ENCODE results near the gene CCDC157. TPM values are rescaled to one million over a fixed set of nuclear protein-coding genes. Genes with fewer than 3 reads are reported as not detected.

The CCDC157 gene
- total and polyA plus RNA-seq, 11 donors = 0.42 to 1.7 (median 1.1) TPM

- 1 to 4% (median 2%) methylated on average over 38 to 56 of the region's 56 CpGs for WGBS, 4 donors
- Histone ChIP-seq H3K4me3 (peak within 1 kb of the TSS; percentile 31 to 68 (median 58)), H3K27me3 (peaks cover 4 to 41% (median 26%) of the 10 kb centered on the region in 9 donors), H3K36me3 (no peaks in the 10 kb centered on the region), H3K4me1 (peaks cover 0 to 18% (median 9%) of the 10 kb centered on the region in 12 donors), H3K9me3 (no peaks in the 10 kb centered on the region), H3K27ac (peak within 1 kb of the TSS in 4 of 12 donors; percentile 1 to 61 (median 31))
- intact Hi-C loops (cut with DNase I) = loop anchor here in 1 of 10 donors (10.0 kb wide), 1 partner anchor 358 kb away; no protein-coding TSS in a partner anchor
- DNase-seq (peak; percentile 49 to 82 (median 71)), ATAC-seq (peak; percentile 47 to 85 (median 70))
- no peak for TF ChIP-seq CTCF (IDR thresholded peaks at IDR 0.05)
Observed at GRCh38 chr22:30396871-30397655, 40.3 kb downstream of the CCDC157 start, which contains the start of gene SEC14L2. Gene SEC14L2 (plus strand): TSS chr22:30397018. CDS start chr22:30397117, 99 bp downstream.

- intact Hi-C loops (cut with DNase I) = loop anchor here in 1 of 10 donors (10.0 kb wide), 1 partner anchor 357 kb away; no protein-coding TSS in a partner anchor
- H3K36me3 ChIP-seq = no peaks in the 10 kb centered on the region
- peaks cover 0 to 18% (median 9%) of the 10 kb centered on the region in 12 donors for H3K4me1 ChIP-seq
- H3K4me3 ChIP-seq = peak overlapping the region; percentile 31 to 68 (median 58)
- WGBS, 4 donors = 18 to 24% (median 20%) methylated on average over 10 to 11 of the region's 11 CpGs
- peaks cover 4 to 40% (median 26%) of the 10 kb centered on the region in 9 donors for H3K27me3 ChIP-seq
- no peaks in the 10 kb centered on the region for H3K9me3 ChIP-seq
- no peak for DNase-seq
- TF ChIP-seq POLR2A (IDR thresholded peaks at IDR 0.05) = no peak
- TF ChIP-seq CTCF (IDR thresholded peaks at IDR 0.05) = no peak
- H3K27ac ChIP-seq = peak overlapping the region in 1 of 12 donors; percentile 61
- peak in 3 of 4 donors; percentile 3 to 23 (median 8) for ATAC-seq
Observed at GRCh38 chr22:30397656-30398635, 41.1 kb downstream of the CCDC157 start.

GRCh38 chr22:30398685-30399680 lies 42.2 kb downstream of the CCDC157 start:
- H3K4me1 ChIP-seq = peaks cover 0 to 18% (median 9%) of the 10 kb centered on the region in 12 donors
- intact Hi-C loops (cut with DNase I) = loop anchor here in 1 of 10 donors (10.0 kb wide), 1 partner anchor 356 kb away; no protein-coding TSS in a partner anchor
- DNase-seq = no peak
- WGBS, 4 donors = 55 to 65% (median 62%) methylated on average over 24 to 25 of the region's 25 CpGs
- peak in 2 of 4 donors; percentile 4 to 11 for ATAC-seq
- H3K27me3 ChIP-seq = peaks cover 4 to 33% (median 26%) of the 10 kb centered on the region in 9 donors
- H3K27ac ChIP-seq = no peak overlapping the region
- H3K9me3 ChIP-seq = no peaks in the 10 kb centered on the region
- H3K36me3 ChIP-seq = no peaks in the 10 kb centered on the region
- H3K4me3 ChIP-seq = no peak overlapping the region
- TF ChIP-seq POLR2A (IDR thresholded peaks at IDR 0.05) (no peak), CTCF (IDR thresholded peaks at IDR 0.05) (no peak)
